GM23248 (cell line): ENCODE data around the gene MAGI1. TPM values are rescaled to one million over a fixed set of nuclear protein-coding genes. Genes with fewer than 3 reads are reported as not detected.
"Not testable (repeated sequence)": the region's sequence is repeated elsewhere in the genome, so short reads cannot be mapped to it uniquely, and the experiment has no call there.

Experiments
- DNase-seq: peaks from one replicate; pipeline ENCODE4 v3.0.0-alpha.2; 2015
- H2AFZ ChIP-seq: fragments of 200-600 bp; sonication (generic); 2 replicates; pipeline ENCODE4 v1.6.1; 2016; ENCODE audit warnings: antibody characterized with exemption
- H3F3A ChIP-seq: fragments of 200-600 bp; sonication (generic); 2 replicates; pipeline ENCODE4 v1.6.1; 2016; ENCODE audit warnings: mild to moderate bottlenecking, antibody characterized with exemption, mixed run types; ENCODE audit not compliant: insufficient read depth
- H3K27ac ChIP-seq: fragments of 200-600 bp; sonication (generic); 2 replicates; pipeline ENCODE4 v1.5.1; 2016; ENCODE audit warnings: mild to moderate bottlenecking
- H3K27me3 ChIP-seq: fragments of 200-600 bp; sonication (generic); replicated peaks from 2 replicates; pipeline ENCODE4 v1.6.1; 2016; ENCODE audit warnings: mild to moderate bottlenecking; ENCODE audit not compliant: insufficient read depth
- H3K36me3 ChIP-seq: fragments of 200-600 bp; sonication (generic); 2 replicates; pipeline ENCODE4 v1.6.1; 2016; ENCODE audit warnings: low read depth, mild to moderate bottlenecking
- H3K4me1 ChIP-seq: fragments of 200-600 bp; sonication (generic); 2 replicates; pipeline ENCODE4 v1.6.1; 2016; ENCODE audit warnings: mild to moderate bottlenecking; ENCODE audit not compliant: insufficient read depth
- H3K4me2 ChIP-seq: fragments of 200-600 bp; sonication (generic); one replicate; pipeline ENCODE4 v1.6.1; 2016; ENCODE audit warnings: mild to moderate bottlenecking; ENCODE audit not compliant: unreplicated experiment
- H3K4me3 ChIP-seq: fragments of 200-600 bp; sonication (generic); 2 replicates; pipeline ENCODE4 v1.5.1; 2016; ENCODE audit warnings: mild to moderate bottlenecking
- H3K79me2 ChIP-seq: fragments of 200-600 bp; sonication (generic); 2 replicates; pipeline ENCODE4 v1.6.1; 2016; ENCODE audit warnings: mild to moderate bottlenecking; ENCODE audit not compliant: insufficient read depth
- H3K9ac ChIP-seq: fragments of 200-600 bp; sonication (generic); 2 replicates; pipeline ENCODE4 v1.6.1; 2016; ENCODE audit warnings: mild to moderate bottlenecking
- H3K9me2 ChIP-seq: fragments of 200-600 bp; sonication (generic); 2 replicates; pipeline ENCODE4 v1.6.1; 2016; ENCODE audit warnings: mixed run types, mild to moderate bottlenecking, moderate library complexity; ENCODE audit not compliant: insufficient read depth
- H3K9me3 ChIP-seq: fragments of 200-600 bp; sonication (generic); one replicate; pipeline ENCODE4 v1.6.1; 2017; ENCODE audit warnings: low read depth
- H4K20me1 ChIP-seq: fragments of 200-600 bp; sonication (generic); 2 replicates; pipeline ENCODE4 v1.6.0; 2016; ENCODE audit not compliant: insufficient read depth
- EZH2 ChIP-seq: fragments of 200-600 bp; sonication (generic); IDR thresholded peaks from 2 replicates; pipeline ENCODE4 v1.6.1; 2018; ENCODE audit warnings: antibody characterized with exemption, mild to moderate bottlenecking; ENCODE audit not compliant: insufficient read depth, poor library complexity, severe bottlenecking
- EZH2phosphoT487 ChIP-seq: fragments of 200-600 bp; sonication (generic); IDR thresholded peaks from 2 replicates; pipeline ENCODE4 v1.6.1; 2018; ENCODE audit warnings: antibody characterized with exemption, moderate library complexity, mild to moderate bottlenecking, low read depth; ENCODE audit not compliant: insufficient read depth
- WGBS, 2 experiments: methylation state at CpG; one replicate each; pipeline ENCODE4 v1.1.6; 2015 to 2017; ENCODE audit warnings: low lambda C conversion rate in 2 of 2, low coverage in 1 of 2; ENCODE audit errors: missing lambda C conversion rate in 2 of 2; 5-methylcytosine and 5-hydroxymethylcytosine counted together
- in situ Hi-C: fragments of 300-500 bp; cut with MboI; formaldehyde crosslinking; loops from 2 replicates; pipeline ENCODE4 v1.15.0; 2020
- polyA plus RNA-seq: library from polyadenylated mRNA; unstranded; fragments of >200 nt; fragmentation: Nextera tagmentation; extraction: Ambion mirVana; gene quantifications from 2 replicates; pipeline ENCODE4 v1.2.1, GENCODE V29; 2016
- total RNA-seq: library from RNA; depleted of rRNA; stranded (reverse); fragments of >200 nt; shearing (Covaris generic); gene quantifications from 2 replicates; pipeline ENCODE4 v1.2.3, GENCODE V29; 2014

Gene MAGI1
- total and polyA plus RNA-seq, 2 experiments from 2014 or later, result 7.3 to 13.8 TPM

DNA sequence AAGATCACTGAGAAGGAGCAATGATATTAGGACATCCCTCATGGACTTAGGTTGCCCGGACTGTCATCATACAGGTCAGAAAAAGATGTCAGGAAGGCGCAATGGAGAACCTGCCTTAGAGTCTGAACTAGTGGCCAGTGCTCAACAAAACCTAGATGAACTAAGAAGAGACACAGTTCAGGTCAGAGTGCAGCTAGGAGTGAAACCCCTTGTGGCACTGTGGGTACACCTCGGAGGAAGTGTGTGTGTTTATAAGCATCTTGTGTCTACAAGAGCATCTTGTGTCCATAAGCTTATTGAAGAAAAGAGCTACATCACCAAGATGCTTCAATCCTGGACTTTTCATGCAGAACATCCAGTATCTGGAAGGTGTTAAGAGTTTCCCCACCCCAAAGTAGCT lies 315.7 kb downstream of the MAGI1 start:
- no peaks in the 10 kb centered on the region for H3K27me3 ChIP-seq
- no peaks in the 10 kb centered on the region for H4K20me1 ChIP-seq
- TF ChIP-seq EZH2 (no peak), EZH2phosphoT487 (no peak)
- H2AFZ ChIP-seq, result no peak overlapping the region
- no peaks in the 10 kb centered on the region for H3F3A ChIP-seq
- no peak overlapping the region for H3K4me3 ChIP-seq
- peaks cover 33% of the 10 kb centered on the region for H3K79me2 ChIP-seq
- no peak overlapping the region for H3K4me2 ChIP-seq
- H3K36me3 ChIP-seq, result no peaks in the 10 kb centered on the region
- H3K9me3 ChIP-seq, result no peaks in the 10 kb centered on the region
- H3K4me1 ChIP-seq, result no peaks in the 10 kb centered on the region
- no peaks in the 10 kb centered on the region for H3K9me2 ChIP-seq
- in situ Hi-C loops, result no loop called here
- WGBS, 2 experiments, result 98 to 100% methylated on average over 3 of the region's 3 CpGs
- no peak overlapping the region for H3K9ac ChIP-seq
- no peak overlapping the region for H3K27ac ChIP-seq
- DNase-seq, result no peak

DNA sequence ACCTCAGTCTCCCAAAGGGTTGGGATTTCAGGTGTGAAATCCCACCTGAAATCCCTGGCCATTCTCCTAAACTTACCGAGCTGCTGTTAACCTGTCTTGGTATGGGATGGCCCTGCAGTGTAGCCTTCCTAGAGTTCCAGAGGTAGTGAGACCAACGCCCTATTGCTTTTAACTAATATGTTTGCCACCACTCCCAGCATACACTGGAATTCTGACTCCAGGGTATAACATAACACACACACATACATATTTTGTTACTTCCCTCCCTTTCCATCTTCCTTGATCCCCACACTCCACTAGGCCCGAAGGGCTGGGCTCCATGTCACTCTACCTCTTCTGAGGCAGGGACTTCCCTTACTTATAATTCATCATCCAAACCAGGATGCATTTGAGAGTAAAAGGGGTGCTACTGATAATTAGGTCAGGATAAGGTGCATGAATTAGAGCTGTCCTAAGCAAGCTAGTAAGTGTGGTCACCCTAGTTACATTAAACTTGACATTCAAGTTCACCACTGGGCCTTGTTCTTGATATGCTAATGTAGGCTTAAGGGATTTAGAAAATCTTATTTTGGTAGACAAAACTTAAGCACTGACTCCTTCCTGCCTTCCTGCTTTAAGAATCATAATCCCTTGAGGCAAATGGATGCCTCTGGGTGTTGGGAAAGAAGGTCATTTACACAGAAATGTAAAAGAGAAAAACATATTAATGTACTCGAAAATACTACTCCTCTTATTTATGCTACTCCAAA lies 317.6 kb downstream of the MAGI1 start:
- Histone ChIP-seq H3K79me2 (peaks cover 52% of the 10 kb centered on the region), H2AFZ (no peak overlapping the region), H3K9me2 (no peaks in the 10 kb centered on the region), H3K9me3 (no peaks in the 10 kb centered on the region), H3K27me3 (no peaks in the 10 kb centered on the region), H3F3A (no peaks in the 10 kb centered on the region), H3K27ac (no peak overlapping the region), H3K36me3 (no peaks in the 10 kb centered on the region), H3K9ac (no peak overlapping the region), H3K4me3 (no peak overlapping the region), H3K4me1 (no peaks in the 10 kb centered on the region), H3K4me2 (no peak overlapping the region), H4K20me1 (no peaks in the 10 kb centered on the region)
- in situ Hi-C loops, result no loop called here
- no peak for TF ChIP-seq EZH2
- no peak for TF ChIP-seq EZH2phosphoT487
- WGBS, 2 experiments, result 80 to 87% methylated on average over 4 of the region's 4 CpGs
- no peak for DNase-seq

DNA sequence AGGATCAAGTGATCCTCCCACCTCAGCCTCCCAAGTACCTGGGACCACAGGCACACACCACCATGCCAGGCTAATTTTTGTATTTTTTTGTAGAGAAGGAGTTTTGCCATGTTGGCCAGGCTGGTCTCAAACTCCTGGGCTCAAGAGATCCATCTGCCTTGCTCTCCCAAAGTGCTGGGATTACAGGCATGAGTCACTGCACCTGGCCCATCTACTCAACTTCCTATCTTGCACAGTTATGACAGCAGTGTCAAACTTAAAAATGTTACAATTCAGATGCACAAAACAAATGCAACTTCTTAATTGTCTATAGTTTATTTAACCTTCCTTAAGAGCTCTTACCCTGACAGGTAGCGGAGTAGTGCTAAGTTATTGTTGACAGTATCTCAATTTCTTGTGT lies 319.1 kb downstream of the MAGI1 start:
- H3F3A ChIP-seq, H3K4me2 ChIP-seq, H2AFZ ChIP-seq, H3K27me3 ChIP-seq, H3K9me2 ChIP-seq, H3K9ac ChIP-seq, in situ Hi-C loops, H3K27ac ChIP-seq, H3K4me3 ChIP-seq, H3K4me1 ChIP-seq, H4K20me1 ChIP-seq, H3K9me3 ChIP-seq, DNase-seq, H3K36me3 ChIP-seq: not testable (repeated sequence)
- H3K79me2 ChIP-seq, result peaks cover 55% of the 10 kb centered on the region
- WGBS, 2 experiments, result 98 to 100% methylated on average over 1 of the region's 1 CpG

DNA sequence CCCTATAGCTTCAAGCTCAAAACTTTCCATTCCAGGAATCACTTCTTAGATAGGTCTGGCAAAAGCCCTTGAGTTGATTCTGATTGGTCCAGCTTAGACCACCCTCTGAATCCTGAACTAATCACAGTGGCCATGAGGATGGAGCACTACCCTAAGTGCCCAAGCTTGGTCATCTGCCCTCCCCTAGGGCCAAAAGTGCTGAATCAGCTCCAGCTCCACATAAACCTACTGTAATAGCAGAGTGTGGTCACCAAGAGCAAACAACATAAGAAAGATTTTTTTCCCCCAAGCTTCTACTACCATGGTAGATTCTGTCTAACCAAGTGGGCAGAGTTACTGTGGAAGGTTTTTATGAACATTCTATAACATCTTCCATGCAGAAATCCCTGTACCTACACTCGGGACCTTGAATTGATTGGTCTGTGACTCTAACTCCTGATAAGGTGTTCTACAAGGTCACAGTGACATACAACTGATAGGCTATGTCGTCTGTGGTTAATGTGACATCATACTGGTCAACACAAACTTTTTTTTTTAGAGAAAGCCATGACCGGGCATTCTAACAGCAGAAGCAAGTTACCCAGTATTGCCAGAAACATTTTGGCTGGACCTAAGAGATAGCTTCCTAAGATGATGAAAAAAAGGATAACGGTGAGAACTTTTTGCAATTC lies 320.9 kb downstream of the MAGI1 start:
- no peaks in the 10 kb centered on the region for H4K20me1 ChIP-seq
- peaks cover 5% of the 10 kb centered on the region; the same call in 1 of the 2 replicates for H3F3A ChIP-seq
- H3K36me3 ChIP-seq, result no peaks in the 10 kb centered on the region
- no peaks in the 10 kb centered on the region for H3K9me2 ChIP-seq
- no peak overlapping the region for H3K4me3 ChIP-seq
- WGBS, 2 experiments, result 89 to 94% methylated on average over 4 of the region's 4 CpGs
- in situ Hi-C loops, result no loop called here
- TF ChIP-seq EZH2phosphoT487 (no peak), EZH2 (no peak)
- H3K9ac ChIP-seq, result no peak overlapping the region
- no peak for DNase-seq
- no peak overlapping the region for H2AFZ ChIP-seq
- no peak overlapping the region for H3K4me2 ChIP-seq
- no peak overlapping the region for H3K27ac ChIP-seq
- H3K9me3 ChIP-seq, result no peaks in the 10 kb centered on the region
- no peaks in the 10 kb centered on the region for H3K27me3 ChIP-seq
- peaks cover 9% of the 10 kb centered on the region for H3K4me1 ChIP-seq
- peaks cover 51% of the 10 kb centered on the region for H3K79me2 ChIP-seq
